ES-I3 (cell line): Measurements from ENCODE around the gene NPC1.
A peak's percentile ranks its signal among the peaks of the same experiment; 100 is the strongest.
"Not testable (repeated sequence)": the region's sequence is repeated elsewhere in the genome, so short reads cannot be mapped to it uniquely, and the experiment has no call there.

Experiments used
- H3K36me3 ChIP-seq: 2 replicates; pipeline ENCODE4 v1.6.1; 2013; ENCODE audit warnings: mild to moderate bottlenecking, low read length, control low read depth, moderate library complexity; ENCODE audit not compliant: insufficient read depth
- H3K4me1 ChIP-seq: 2 replicates; pipeline ENCODE4 v1.6.1; 2013; ENCODE audit warnings: mild to moderate bottlenecking, control low read depth, low read length; ENCODE audit not compliant: insufficient read depth
- H3K9ac ChIP-seq: 2 replicates; pipeline ENCODE4 v1.6.1; 2013; ENCODE audit warnings: low read depth, mild to moderate bottlenecking, low read length, moderate library complexity
- H3K9me3 ChIP-seq: 2 replicates; pipeline ENCODE4 v1.6.1; 2013; ENCODE audit warnings: mild to moderate bottlenecking, low read length, moderate library complexity; ENCODE audit not compliant: control insufficient read depth, insufficient read depth

NPC1 gene

GRCh38 chr18:23618862-23619387, 32.6 kb upstream of the NPC1 start:
- Histone ChIP-seq H3K4me1 (no peaks in the 10 kb centered on the region), H3K9me3 (no peaks in the 10 kb centered on the region), H3K9ac (peak overlapping the region; percentile 75), H3K36me3 (no peaks in the 10 kb centered on the region)

GRCh38 chr18:23617412-23618014, 31.2 kb upstream of the NPC1 start:
- H3K4me1 ChIP-seq: no peaks in the 10 kb centered on the region
- H3K9me3 ChIP-seq: no peaks in the 10 kb centered on the region
- H3K36me3 ChIP-seq: no peaks in the 10 kb centered on the region
- H3K9ac ChIP-seq: no peak overlapping the region

DNA sequence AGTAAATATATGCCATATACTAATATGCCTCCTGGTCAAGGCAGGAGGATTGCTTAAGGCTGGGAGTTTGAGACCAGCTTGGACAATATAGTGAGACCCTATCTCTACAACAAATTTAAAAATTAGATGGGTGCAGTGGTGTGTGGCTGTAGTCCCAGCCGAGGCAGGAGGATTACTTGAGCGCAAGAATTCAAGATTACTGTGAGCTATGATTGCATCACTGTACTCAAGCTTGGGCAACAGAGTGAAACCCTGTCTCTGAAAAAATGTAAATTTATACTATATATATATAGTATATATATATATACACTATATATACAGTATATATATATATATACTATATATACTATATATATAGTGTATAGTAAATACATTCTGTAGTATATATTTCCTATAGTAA, 30.0 kb upstream of the NPC1 start:
- no peaks in the 10 kb centered on the region for H3K4me1 ChIP-seq
- no peak overlapping the region for H3K9ac ChIP-seq
- no peaks in the 10 kb centered on the region for H3K36me3 ChIP-seq
- H3K9me3 ChIP-seq: no peaks in the 10 kb centered on the region

DNA sequence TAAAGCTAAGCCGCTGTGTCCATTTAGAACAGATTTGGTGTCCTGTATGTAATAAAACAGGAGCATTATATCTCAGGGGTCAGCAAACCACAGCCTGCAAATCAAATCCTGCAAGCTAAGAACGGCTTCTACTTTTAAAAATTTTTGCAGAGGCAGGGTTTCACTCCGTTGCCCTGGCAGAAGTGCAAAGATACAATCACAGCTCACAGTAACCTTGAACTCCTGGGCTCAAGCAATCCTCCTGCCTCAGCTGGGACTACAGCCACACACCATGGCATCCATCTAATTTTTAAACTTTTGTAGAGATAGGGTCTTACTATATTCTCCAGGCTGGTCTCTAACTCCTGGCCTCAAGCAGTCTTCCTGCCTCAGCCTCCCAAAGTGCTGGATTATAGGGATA, 28.6 kb upstream of the NPC1 start:
- no peaks in the 10 kb centered on the region for H3K36me3 ChIP-seq
- no peaks in the 10 kb centered on the region for H3K4me1 ChIP-seq
- H3K9ac ChIP-seq: no peak overlapping the region
- H3K9me3 ChIP-seq: no peaks in the 10 kb centered on the region

GRCh38 chr18:23614413-23614812, 28.1 kb upstream of the NPC1 start:
- Histone ChIP-seq H3K36me3 (no peaks in the 10 kb centered on the region), H3K4me1 (no peaks in the 10 kb centered on the region), H3K9me3 (no peaks in the 10 kb centered on the region), H3K9ac (no peak overlapping the region)

GRCh38 chr18:23613091-23613475, 26.8 kb upstream of the NPC1 start:
- H3K9me3 ChIP-seq, H3K36me3 ChIP-seq, H3K4me1 ChIP-seq, H3K9ac ChIP-seq: not testable (repeated sequence)

GRCh38 chr18:23612434-23613090, 26.3 kb upstream of the NPC1 start:
- H3K9ac ChIP-seq: no peak overlapping the region
- no peaks in the 10 kb centered on the region for H3K4me1 ChIP-seq

GRCh38 chr18:23609390-23610023, 23.2 kb upstream of the NPC1 start:
- H3K36me3 ChIP-seq: no peaks in the 10 kb centered on the region
- no peak overlapping the region for H3K9ac ChIP-seq
- no peaks in the 10 kb centered on the region for H3K9me3 ChIP-seq
- H3K4me1 ChIP-seq: no peaks in the 10 kb centered on the region

More at GRCh38 chr18:23612434-23613090, 26.3 kb upstream of the NPC1 start:
- H3K9me3 ChIP-seq: no peaks in the 10 kb centered on the region
- H3K36me3 ChIP-seq: no peaks in the 10 kb centered on the region

- H3K4me1 ChIP-seq: no peaks in the 10 kb centered on the region
- H3K36me3 ChIP-seq: no peaks in the 10 kb centered on the region
- H3K9ac ChIP-seq: no peak overlapping the region
- no peaks in the 10 kb centered on the region for H3K9me3 ChIP-seq
Observed at GRCh38 chr18:23608211-23608610, 21.9 kb upstream of the NPC1 start.

GRCh38 chr18:23605941-23606340, 19.6 kb upstream of the NPC1 start:
- no peaks in the 10 kb centered on the region for H3K36me3 ChIP-seq
- H3K9me3 ChIP-seq: no peaks in the 10 kb centered on the region
- no peaks in the 10 kb centered on the region for H3K4me1 ChIP-seq
- H3K9ac ChIP-seq: no peak overlapping the region

DNA sequence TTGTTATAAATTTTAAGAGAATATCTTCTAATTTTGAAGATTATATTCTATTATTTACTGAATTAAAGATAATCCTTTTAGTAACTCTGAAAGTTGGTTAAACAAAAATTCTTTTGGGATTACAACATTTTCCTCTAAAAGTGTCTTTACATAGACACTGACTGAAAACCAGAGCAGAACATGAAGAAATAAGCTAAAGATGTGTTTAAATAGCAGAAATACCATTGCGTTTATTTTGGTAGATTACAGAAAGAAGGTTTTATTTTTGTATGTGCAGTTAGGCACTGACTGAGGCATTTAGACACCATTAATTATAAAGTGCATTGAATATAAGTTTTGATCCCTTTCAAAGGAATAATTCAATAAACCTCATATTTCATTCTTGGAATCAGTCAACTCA, 13.5 kb upstream of the NPC1 start:
- no peak overlapping the region for H3K9ac ChIP-seq
- no peaks in the 10 kb centered on the region for H3K4me1 ChIP-seq
- no peaks in the 10 kb centered on the region for H3K9me3 ChIP-seq
- no peaks in the 10 kb centered on the region for H3K36me3 ChIP-seq

- Histone ChIP-seq H3K36me3 (no peaks in the 10 kb centered on the region), H3K9me3 (no peaks in the 10 kb centered on the region), H3K9ac (no peak overlapping the region), H3K4me1 (no peaks in the 10 kb centered on the region)
Observed at GRCh38 chr18:23596183-23596582, 9.9 kb upstream of the NPC1 start.

- H3K9ac ChIP-seq: no peak overlapping the region
- no peaks in the 10 kb centered on the region for H3K4me1 ChIP-seq
- no peaks in the 10 kb centered on the region for H3K9me3 ChIP-seq
- H3K36me3 ChIP-seq: no peaks in the 10 kb centered on the region
Observed at GRCh38 chr18:23595591-23595990, 9.3 kb upstream of the NPC1 start.

GRCh38 chr18:23593720-23594119, 7.4 kb upstream of the NPC1 start:
- Histone ChIP-seq H3K4me1 (no peaks in the 10 kb centered on the region), H3K9me3 (no peaks in the 10 kb centered on the region), H3K36me3 (no peaks in the 10 kb centered on the region), H3K9ac (no peak overlapping the region)

- Histone ChIP-seq H3K9ac (no peak overlapping the region), H3K36me3 (no peaks in the 10 kb centered on the region), H3K4me1 (no peaks in the 10 kb centered on the region), H3K9me3 (no peaks in the 10 kb centered on the region)
Observed at GRCh38 chr18:23592911-23593310, 6.6 kb upstream of the NPC1 start.
